Esophagus muscularis mucosa (tissue), 4 donors: ENCODE measurements around the gene BIN1. TPM values are rescaled to one million over a fixed set of nuclear protein-coding genes. Genes with fewer than 3 reads are reported as not detected.
A peak's percentile ranks its signal among the peaks of the same experiment; 100 is the strongest.

ENCODE experiments used
- DNase-seq: peaks from one replicate; pipeline ENCODE4 v3.0.0-alpha.2; 2017; ENCODE audit errors: extremely low spot score
- H3K27ac ChIP-seq, 4 donors: fragments of 200-600 bp; sonication (generic); replicated peaks in 1 of 4; 1 replicate in 3 of 4; 2 replicates in 1 of 4; pipeline ENCODE4 v1.5.1; 2016 to 2019; ENCODE audit warnings: mild to moderate bottlenecking in 1 of 4
- H3K27me3 ChIP-seq, 4 donors: fragments of 200-600 bp; sonication (generic); one replicate each; pipeline versions ENCODE4 v1.5.1 to v1.6.0; 2016 to 2019
- H3K36me3 ChIP-seq, 4 donors: fragments of 200-600 bp; sonication (generic); one replicate each; pipeline ENCODE4 v1.5.1; 2016 to 2019
- H3K4me1 ChIP-seq, 4 donors: fragments of 200-600 bp; sonication (generic); one replicate each; pipeline ENCODE4 v1.5.1; 2016 to 2019
- H3K4me3 ChIP-seq, 4 donors: fragments of 200-600 bp; sonication (generic); 1 replicate in 2 of 4; 2 replicates in 2 of 4; pipeline ENCODE4 v1.5.1; 2016 to 2019; ENCODE audit warnings: mild to moderate bottlenecking in 4 of 4, moderate library complexity in 1 of 4
- H3K9me3 ChIP-seq, 4 donors: fragments of 200-600 bp; sonication (generic); 1 replicate in 3 of 4; 2 replicates in 1 of 4; pipeline ENCODE4 v1.5.1; 2016 to 2019
- EP300 ChIP-seq: sonication (generic); formaldehyde crosslinking; IDR thresholded peaks from one replicate; pipeline ENCODE4 v1.6.1; 2017; ENCODE audit warnings: antibody characterized with exemption
- POLR2A ChIP-seq: fragments of 450-650 bp; IDR thresholded peaks from one replicate; pipeline ENCODE4 v1.6.1; 2017; ENCODE audit warnings: antibody characterized with exemption, moderate library complexity, mild to moderate bottlenecking, low read depth
- POLR2AphosphoS5 ChIP-seq, 2 donors: sonication (generic); formaldehyde crosslinking; IDR thresholded peaks; one replicate each; pipeline ENCODE4 v1.6.1; 2017; ENCODE audit warnings: antibody characterized with exemption in 2 of 2
- WGBS: methylation state at CpG from one replicate; pipeline ENCODE4 v1.1.5; 2018; 5-methylcytosine and 5-hydroxymethylcytosine counted together
- intact Hi-C: fragments of 100-400 bp; cut with DNase I; formaldehyde crosslinking; loops from one replicate; pipeline ENCODE4 v1.15.1; 2023
- total RNA-seq, 4 donors: library from RNA; depleted of rRNA; stranded (reverse); fragments of >200 nt; gene quantifications; one replicate each; pipeline versions ENCODE4 v1.1.0 to v1.2.1, GENCODE V29; 2016
- TF ChIP-seq, protein P1 (sequence below), 3 experiments: fragments of 200-600 bp in 2 of 3; fragments of 450-650 bp in 1 of 3; sonication (generic) in 2 of 3; IDR thresholded peaks; one replicate each; pipeline ENCODE4 v1.5.1; 2017 to 2019; ENCODE audit warnings: antibody characterized with exemption in 3 of 3, mild to moderate bottlenecking in 2 of 3, moderate library complexity in 1 of 3

Gene BIN1
- total RNA-seq, 4 donors from 2014 or later = 32.4 to 78.2 (median 50.2) TPM

DNA sequence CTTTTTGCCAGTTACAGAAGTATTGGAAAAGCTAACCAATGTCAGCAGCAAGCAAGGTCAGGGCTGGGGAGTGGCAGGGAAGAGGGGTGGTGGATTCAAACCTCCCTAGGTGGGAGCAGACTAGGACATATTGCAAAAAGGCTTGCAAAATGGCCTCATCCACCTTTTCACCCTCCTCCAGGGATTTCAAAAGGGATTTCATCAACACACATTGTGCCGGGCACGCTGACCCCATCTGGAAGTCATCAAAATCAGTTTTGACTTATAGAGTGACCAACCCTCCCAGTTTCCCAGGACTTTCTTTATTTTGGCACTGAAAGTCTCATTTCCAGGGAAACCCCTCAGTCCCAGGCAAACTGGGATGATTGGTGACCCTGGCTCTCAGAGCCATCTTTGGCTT is 94.7 kb downstream of the BIN1 start:
- H3K9me3 ChIP-seq = no peaks in the 10 kb centered on the region
- peaks cover 0 to 6% (median 0%) of the 10 kb centered on the region in 4 donors for H3K4me1 ChIP-seq
- H3K36me3 ChIP-seq = no peaks in the 10 kb centered on the region
- H3K27me3 ChIP-seq = peaks cover 0 to 48% (median 0%) of the 10 kb centered on the region in 4 donors
- H3K4me3 ChIP-seq = no peak overlapping the region
- H3K27ac ChIP-seq = no peak overlapping the region
- WGBS = 53% methylated on average over 2 of the region's 2 CpGs
- intact Hi-C loops = no loop called here
- TF ChIP-seq EP300 = no peak
- no peak for TF ChIP-seq POLR2AphosphoS5 (IDR thresholded peaks at IDR 0.05)
- TF ChIP-seq, protein P1, sequence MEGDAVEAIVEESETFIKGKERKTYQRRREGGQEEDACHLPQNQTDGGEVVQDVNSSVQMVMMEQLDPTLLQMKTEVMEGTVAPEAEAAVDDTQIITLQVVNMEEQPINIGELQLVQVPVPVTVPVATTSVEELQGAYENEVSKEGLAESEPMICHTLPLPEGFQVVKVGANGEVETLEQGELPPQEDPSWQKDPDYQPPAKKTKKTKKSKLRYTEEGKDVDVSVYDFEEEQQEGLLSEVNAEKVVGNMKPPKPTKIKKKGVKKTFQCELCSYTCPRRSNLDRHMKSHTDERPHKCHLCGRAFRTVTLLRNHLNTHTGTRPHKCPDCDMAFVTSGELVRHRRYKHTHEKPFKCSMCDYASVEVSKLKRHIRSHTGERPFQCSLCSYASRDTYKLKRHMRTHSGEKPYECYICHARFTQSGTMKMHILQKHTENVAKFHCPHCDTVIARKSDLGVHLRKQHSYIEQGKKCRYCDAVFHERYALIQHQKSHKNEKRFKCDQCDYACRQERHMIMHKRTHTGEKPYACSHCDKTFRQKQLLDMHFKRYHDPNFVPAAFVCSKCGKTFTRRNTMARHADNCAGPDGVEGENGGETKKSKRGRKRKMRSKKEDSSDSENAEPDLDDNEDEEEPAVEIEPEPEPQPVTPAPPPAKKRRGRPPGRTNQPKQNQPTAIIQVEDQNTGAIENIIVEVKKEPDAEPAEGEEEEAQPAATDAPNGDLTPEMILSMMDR (IDR thresholded peaks at IDR 0.05) = no peak
- TF ChIP-seq POLR2A = no peak
- DNase-seq = peak; percentile 68

GRCh38 chr2:127011796-127012195 is 95.2 kb downstream of the BIN1 start:
- intact Hi-C loops = no loop called here
- Histone ChIP-seq H3K4me3 (no peak overlapping the region), H3K36me3 (no peaks in the 10 kb centered on the region), H3K27ac (no peak overlapping the region), H3K4me1 (peaks cover 0 to 6% (median 0%) of the 10 kb centered on the region in 4 donors), H3K27me3 (peaks cover 0 to 48% (median 0%) of the 10 kb centered on the region in 4 donors), H3K9me3 (no peaks in the 10 kb centered on the region)
- TF ChIP-seq, protein P1 (IDR thresholded peaks at IDR 0.05) = no peak
- TF ChIP-seq POLR2A (no peak), EP300 (no peak), POLR2AphosphoS5 (IDR thresholded peaks at IDR 0.05) (no peak)
- WGBS = 46% methylated on average over 8 of the region's 8 CpGs
- no peak for DNase-seq

GRCh38 chr2:127011231-127011661 is 95.7 kb downstream of the BIN1 start:
- H3K9me3 ChIP-seq = no peaks in the 10 kb centered on the region
- TF ChIP-seq POLR2A = no peak
- TF ChIP-seq EP300 = no peak
- TF ChIP-seq POLR2AphosphoS5 (IDR thresholded peaks at IDR 0.05) = no peak
- TF ChIP-seq, protein P1 (IDR thresholded peaks at IDR 0.05) = no peak
- 48% methylated on average over 2 of the region's 2 CpGs for WGBS
- H3K4me1 ChIP-seq = peaks cover 0 to 6% (median 0%) of the 10 kb centered on the region in 4 donors
- peak; percentile 47 for DNase-seq
- H3K27me3 ChIP-seq = peaks cover 0 to 44% (median 0%) of the 10 kb centered on the region in 4 donors
- H3K27ac ChIP-seq = no peak overlapping the region
- H3K4me3 ChIP-seq = no peak overlapping the region
- no peaks in the 10 kb centered on the region for H3K36me3 ChIP-seq
- intact Hi-C loops = no loop called here

DNA sequence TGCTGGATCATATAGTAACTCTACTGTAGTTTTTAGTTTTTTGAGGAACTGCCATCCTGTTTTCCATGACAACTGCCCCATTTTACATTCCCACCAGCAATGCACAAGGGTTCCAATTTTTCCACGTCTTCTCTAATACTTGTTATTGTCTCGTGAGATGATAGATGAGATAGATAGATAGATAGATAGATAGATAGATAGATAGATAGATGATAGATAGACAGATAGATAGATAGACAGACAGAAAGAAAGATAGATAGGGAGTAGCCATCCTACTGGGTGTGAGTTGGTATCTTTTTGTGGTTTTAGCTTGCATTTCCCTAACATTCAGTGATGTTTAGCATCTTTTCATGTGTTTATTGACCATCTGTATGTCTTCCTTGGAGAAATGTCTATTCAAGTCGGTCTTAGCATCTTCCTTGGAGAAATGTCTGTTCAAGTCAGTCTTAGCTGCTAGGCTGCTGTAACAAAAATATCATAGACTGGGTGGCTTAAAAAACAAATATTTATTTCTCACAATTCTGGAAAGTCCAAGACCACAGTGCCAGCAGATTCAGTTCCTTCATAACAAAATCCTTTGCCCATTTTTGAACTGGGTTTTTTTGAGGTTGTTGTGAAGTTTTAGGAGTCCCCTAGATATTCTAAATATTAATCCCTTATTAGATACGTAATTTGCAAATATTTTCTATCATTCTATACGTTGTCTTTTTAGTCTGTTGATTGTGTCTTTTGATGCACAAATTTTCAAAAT is 98.5 kb downstream of the BIN1 start:
- no peak for DNase-seq
- TF ChIP-seq POLR2AphosphoS5 (IDR thresholded peaks at IDR 0.05) = no peak
- TF ChIP-seq, protein P1 (IDR thresholded peaks at IDR 0.05) = no peak
- no peak for TF ChIP-seq EP300
- TF ChIP-seq POLR2A = no peak
- Histone ChIP-seq H3K27ac (no peak overlapping the region), H3K27me3 (peaks cover 0 to 23% (median 0%) of the 10 kb centered on the region in 4 donors), H3K4me1 (peaks cover 0 to 6% (median 0%) of the 10 kb centered on the region in 4 donors), H3K36me3 (no peaks in the 10 kb centered on the region), H3K4me3 (no peak overlapping the region), H3K9me3 (no peaks in the 10 kb centered on the region)
- intact Hi-C loops = no loop called here
- 79% methylated on average over 5 of the region's 5 CpGs for WGBS
